ENCODE measurements around the gene SLC39A9.

GRCh38 chr14:69354383-69355153 lies 43.9 kb upstream of the SLC39A9 start:
- no peak for TF ChIP-seq CTCF (IDR thresholded peaks at IDR 0.05)
- TF ChIP-seq MAX (CRISPR knock-in tag; IDR thresholded peaks at IDR 0.05) = no peak
- no peak for TF ChIP-seq E2F5 (CRISPR knock-in tag; IDR thresholded peaks at IDR 0.05)
- TF ChIP-seq FOXP1 (CRISPR knock-in tag; IDR thresholded peaks at IDR 0.05; ENCODE audit: borderline replicate concordance) = no peak
- TF ChIP-seq USF2 (CRISPR knock-in tag; IDR thresholded peaks at IDR 0.05) = no peak
- TF ChIP-seq MLX (CRISPR knock-in tag; IDR thresholded peaks at IDR 0.05) = no peak
- TF ChIP-seq CREB1 (CRISPR knock-in tag; IDR thresholded peaks at IDR 0.05) = no peak
